Neural progenitor cell (in vitro differentiated cells): Measurements from ENCODE around the gene SCAANT1.

Experiments
- CTCF ChIP-seq: fragments of 200-600 bp; sonication (generic); IDR thresholded peaks from 2 replicates; pipeline ENCODE4 v1.5.1; 2017; ENCODE audit warnings: antibody characterized with exemption, mild to moderate bottlenecking
- EZH2 ChIP-seq: fragments of 200-600 bp; sonication (generic); IDR thresholded peaks from 2 replicates; pipeline ENCODE4 v1.6.1; 2017; ENCODE audit warnings: antibody characterized with exemption, mild to moderate bottlenecking, moderate library complexity

GRCh38 chr3:63896332-63897030 lies 15.7 kb downstream of the SCAANT1 start:
- no peak for TF ChIP-seq CTCF
- no peak for TF ChIP-seq EZH2
